Left renal cortex interstitium (tissue), 4 donors: ENCODE data around the gene FLT4. TPM values are rescaled to one million over a fixed set of nuclear protein-coding genes. Genes with fewer than 3 reads are reported as not detected.

ENCODE experiments used
- DNase-seq, 4 donors: peaks; one replicate each; pipeline ENCODE4 v3.0.0-alpha.2; 2013; ENCODE audit warnings: low read depth in 4 of 4, low spot score in 2 of 4, missing footprints in 1 of 4
- polyA plus RNA-seq, 4 donors: library from polyadenylated mRNA; unstranded; fragments of 120-200 nt; gene quantifications; one replicate each; pipeline ENCODE4 v1.2.1, GENCODE V29; 2013; ENCODE audit not compliant: insufficient read length in 4 of 4

Gene FLT4
- polyA plus RNA-seq, 4 donors, result 23.6 to 35.3 (median 30.6) TPM

- no peak for DNase-seq
Observed at GRCh38 chr5:180553530-180553929, 95.9 kb downstream of the FLT4 start.

Other genes with a start within 250 kb of the FLT4 start
- gene CNOT6, start 155.2 kb downstream of the FLT4 start, polyA plus RNA-seq, result 10 to 100 TPM; 48.8 to 64.7 (median 56.7) TPM
- gene SCGB3A1, start 58.1 kb downstream of the FLT4 start, polyA plus RNA-seq, result 1 to 10 TPM in 3 of 4 donors, under 1 TPM in 1; 0.56 to 1.8 (median 1.4) TPM
- not detected for gene OR2Y1, start 90.5 kb upstream of the FLT4 start, polyA plus RNA-seq
- 10 to 100 TPM; 73.4 to 92.6 (median 82.3) TPM for gene MGAT1, start 153.2 kb upstream of the FLT4 start, polyA plus RNA-seq
- 10 to 100 TPM; 49.8 to 69.2 (median 62.5) TPM for gene ZFP62, start 211.7 kb upstream of the FLT4 start, polyA plus RNA-seq
- under 1 TPM; 0.18 to 0.84 (median 0.39) TPM for gene BTNL8, start 249.6 kb upstream of the FLT4 start, polyA plus RNA-seq